ENCODE data around the gene POU5F2.

POU5F2 gene

DNA sequence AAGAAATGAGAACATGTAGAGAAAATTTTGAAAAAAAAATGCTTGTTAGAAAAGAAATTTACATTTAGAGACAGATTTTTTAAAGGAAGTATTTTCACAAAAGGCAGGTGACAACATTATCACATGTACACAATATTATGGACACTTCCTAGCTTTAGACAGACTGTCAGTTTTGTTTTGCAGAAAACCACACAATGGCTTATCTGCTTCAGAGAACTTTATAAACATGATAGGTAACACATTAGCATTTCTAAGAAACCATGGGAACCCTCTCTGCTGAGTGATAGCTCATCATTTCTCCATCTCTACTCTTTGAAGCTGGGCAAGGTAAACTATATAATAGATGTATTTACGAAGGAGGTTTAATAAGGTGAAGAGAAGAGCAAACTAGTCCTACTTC, 25.6 kb downstream of the POU5F2 start:
- no peak for DNase-seq

DNA sequence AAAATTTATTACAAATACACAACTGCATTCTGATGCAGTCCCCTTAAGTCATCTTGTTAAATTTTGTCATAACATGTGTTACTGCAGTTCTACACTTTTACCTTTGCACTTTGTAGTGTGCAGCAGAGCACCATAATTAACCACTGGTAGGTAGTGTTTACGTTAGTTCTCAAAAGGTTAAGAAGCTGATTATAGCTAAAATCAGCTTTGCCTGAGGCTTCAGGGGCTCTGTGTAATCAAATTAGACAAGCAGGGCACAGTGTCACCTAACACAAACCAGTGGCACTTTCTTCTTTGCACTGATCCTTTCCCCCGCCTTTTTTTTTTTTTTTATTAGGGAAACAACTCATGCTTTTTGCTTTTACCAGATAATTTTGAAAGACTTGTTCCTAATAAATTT, 26.1 kb downstream of the POU5F2 start:
- DNase-seq, result no peak

DNA sequence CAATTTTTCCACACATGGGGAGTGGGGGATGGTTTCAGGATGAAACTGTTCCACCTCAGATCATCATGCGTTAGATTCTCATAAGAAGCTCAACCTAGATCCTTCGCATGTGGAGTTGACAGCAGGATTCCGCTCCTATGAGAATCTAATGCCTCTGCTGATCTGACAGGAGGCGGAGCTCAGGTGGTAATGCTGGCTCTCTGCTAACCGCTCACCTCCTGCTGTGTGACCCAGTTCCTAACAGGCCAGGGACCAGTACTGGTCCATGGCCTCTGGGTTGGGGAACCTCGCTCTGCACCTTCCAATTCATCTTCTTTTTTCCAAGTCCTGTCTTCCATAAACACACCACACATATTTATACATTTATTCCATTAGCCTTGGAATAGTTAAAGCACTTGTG, 33.0 kb downstream of the POU5F2 start:
- no peak for DNase-seq

DNA sequence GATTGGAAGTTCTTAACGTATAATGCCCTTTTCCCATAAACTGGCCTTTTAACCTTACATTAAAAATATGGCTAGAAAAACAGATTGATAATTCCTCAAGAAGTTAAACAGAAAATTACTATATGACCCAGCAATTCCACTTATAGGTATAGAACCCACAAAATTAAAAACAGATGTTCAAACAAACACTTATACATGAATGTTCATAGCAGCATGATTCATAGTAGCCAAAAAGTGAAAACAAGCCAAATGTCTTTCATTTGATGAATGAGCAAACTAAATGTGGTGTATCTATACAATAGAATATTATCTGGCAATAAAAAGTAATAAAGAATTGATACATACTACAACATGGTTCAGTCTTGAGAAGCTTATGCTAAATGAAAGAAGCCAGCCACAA, 35.5 kb downstream of the POU5F2 start:
- DNase-seq, result no peak

DNA sequence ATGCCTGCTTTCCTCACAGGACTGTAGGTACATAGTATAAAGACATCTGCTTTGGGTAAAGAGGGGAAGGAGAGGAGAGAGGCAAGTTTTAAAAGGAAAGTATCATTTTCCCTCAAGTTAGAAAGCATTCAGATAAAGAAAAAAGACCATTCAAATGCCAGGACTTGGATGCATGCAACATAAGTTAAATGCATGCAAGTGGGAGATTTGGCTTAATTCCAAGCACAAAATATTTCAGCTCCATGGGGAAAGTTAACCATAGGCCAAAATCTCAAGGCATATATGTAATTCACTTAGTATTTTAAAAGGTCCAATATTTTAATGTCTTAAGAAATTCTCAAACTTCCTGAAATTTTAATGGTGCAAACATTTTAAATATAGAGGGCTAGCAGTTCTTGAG, 36.4 kb downstream of the POU5F2 start:
- DNase-seq, result no peak

DNA sequence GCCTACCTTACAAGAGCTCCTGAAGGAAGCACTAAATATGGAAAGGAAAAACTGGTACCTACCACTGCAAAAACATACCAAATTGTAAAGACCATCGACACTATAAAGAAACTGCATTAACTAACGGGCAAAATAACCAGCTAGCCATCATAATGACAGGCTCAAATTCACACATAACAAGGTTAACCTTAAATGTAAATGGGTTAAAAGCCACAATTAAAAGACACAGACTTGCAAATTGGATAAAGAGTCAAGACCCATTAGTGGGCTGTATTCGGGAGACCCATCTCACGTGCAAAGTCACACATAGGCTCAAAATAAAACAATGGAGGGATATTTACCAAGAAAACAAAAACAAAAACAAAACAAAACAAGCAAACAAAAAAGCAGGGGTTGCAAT, 49.4 kb downstream of the POU5F2 start:
- DNase-seq, result no peak
